ENCODE measurements around the gene ITSN1. TPM values are rescaled to one million over a fixed set of nuclear protein-coding genes. Genes with fewer than 3 reads are reported as not detected.
A peak's percentile ranks its signal among the peaks of the same experiment; 100 is the strongest.

Gene ITSN1
- total RNA-seq, 1 experiment from 2014 or later: 88.5 TPM

DNA sequence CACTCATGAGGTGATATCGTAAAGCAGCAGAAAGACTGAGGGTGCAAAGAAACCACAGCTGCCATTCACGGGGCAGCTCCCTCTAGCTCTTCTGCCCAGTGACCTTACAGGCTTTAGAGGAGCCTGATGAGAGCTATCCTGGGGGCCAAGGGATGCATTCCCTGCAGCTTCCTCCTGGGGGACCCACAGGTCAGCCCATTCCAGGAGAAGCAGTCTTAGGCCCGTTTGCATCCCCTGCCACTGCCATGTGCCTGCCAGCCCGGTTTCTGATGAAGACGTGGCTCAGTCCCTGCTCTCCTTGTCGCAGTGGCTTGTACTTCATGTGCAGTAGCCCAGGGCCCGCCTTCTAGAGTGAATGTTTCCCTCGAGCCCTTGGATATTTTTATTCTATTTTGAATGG lies 250.6 kb downstream of the ITSN1 start:
- Mint-ChIP-seq H3K9me3 (ENCODE audit: unreplicated experiment) (no peaks in the 10 kb centered on the region), H3K36me3 (ENCODE audit: insufficient read depth, unreplicated experiment) (peaks cover 9% of the 10 kb centered on the region), H3K4me3 (ENCODE audit: unreplicated experiment) (no peak overlapping the region), H3K4me1 (ENCODE audit: low read depth, unreplicated experiment) (peaks cover 11% of the 10 kb centered on the region), H3K27ac (ENCODE audit: unreplicated experiment) (no peak overlapping the region), H3K27me3 (ENCODE audit: insufficient read depth, unreplicated experiment) (no peaks in the 10 kb centered on the region)
- no peaks in the 10 kb centered on the region for H3K36me3 ChIP-seq (ENCODE audit: control insufficient read depth, insufficient read depth, low read length)
- no peak for TF ChIP-seq CTCF (IDR thresholded peaks at IDR 0.05; ENCODE audit: insufficient read depth in 1 of 2, low read depth in 1 of 2, low read length in 1 of 2, severe bottlenecking in 1 of 2, unreplicated experiment in 1 of 2)
- H3K9me3 ChIP-seq: no peaks in the 10 kb centered on the region
- no TSS peak for BruUV-seq (replicated peaks)
- intact Hi-C loops (cut with micrococcal nuclease; ENCODE audit: unreplicated experiment): loop anchor here (5.0 kb wide), 1 partner anchor 71 kb away; no protein-coding TSS in a partner anchor
- ChIA-PET CTCF (no interaction called here), POLR2A (no interaction called here)
- peak in 1 of 2 experiments; percentile 17 for DNase-seq
- no peak overlapping the region for H3K4me3 ChIP-seq (ENCODE audit: low read depth, low read length)
- no peaks in the 10 kb centered on the region for H3K4me1 ChIP-seq
- no peaks in the 10 kb centered on the region for H3K27me3 ChIP-seq (replicated peaks; ENCODE audit: control insufficient read depth, insufficient read depth, low read length)

DNA sequence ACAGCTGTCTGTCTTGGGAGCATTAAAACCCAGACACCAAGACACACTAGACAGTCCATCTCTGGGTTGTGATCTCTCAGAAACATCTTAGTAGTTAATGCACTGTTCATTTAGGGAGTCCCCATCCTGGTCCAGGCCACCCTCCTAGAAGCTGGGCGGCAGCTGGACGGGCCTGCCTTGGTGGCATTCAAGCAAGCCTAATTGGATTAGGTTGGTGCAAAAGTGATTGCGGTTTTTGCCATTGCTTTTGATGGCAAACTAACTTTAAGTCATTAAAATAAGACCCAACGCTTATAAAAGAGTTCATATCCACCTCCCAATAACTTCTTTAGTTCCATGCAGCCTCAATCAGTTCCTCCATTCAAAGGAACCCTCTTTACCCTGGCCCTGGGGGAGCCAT lies 251.6 kb downstream of the ITSN1 start:
- Mint-ChIP-seq H3K4me1 (ENCODE audit: low read depth, unreplicated experiment) (peaks cover 11% of the 10 kb centered on the region), H3K4me3 (ENCODE audit: unreplicated experiment) (no peak overlapping the region), H3K27ac (ENCODE audit: unreplicated experiment) (no peak overlapping the region), H3K27me3 (ENCODE audit: insufficient read depth, unreplicated experiment) (no peaks in the 10 kb centered on the region), H3K36me3 (ENCODE audit: insufficient read depth, unreplicated experiment) (peaks cover 9% of the 10 kb centered on the region), H3K9me3 (ENCODE audit: unreplicated experiment) (no peaks in the 10 kb centered on the region)
- POLR2A ChIA-PET: no interaction called here
- Histone ChIP-seq H3K36me3 (ENCODE audit: control insufficient read depth, insufficient read depth, low read length) (no peaks in the 10 kb centered on the region), H3K9me3 (no peaks in the 10 kb centered on the region), H3K4me1 (no peaks in the 10 kb centered on the region), H3K4me3 (ENCODE audit: low read depth, low read length) (no peak overlapping the region), H3K27me3 (replicated peaks; ENCODE audit: control insufficient read depth, insufficient read depth, low read length) (no peaks in the 10 kb centered on the region)
- CTCF ChIA-PET: no interaction called here
- no TSS peak for BruUV-seq (replicated peaks)
- TF ChIP-seq CTCF (IDR thresholded peaks at IDR 0.05; ENCODE audit: insufficient read depth in 1 of 2, low read depth in 1 of 2, low read length in 1 of 2, severe bottlenecking in 1 of 2, unreplicated experiment in 1 of 2): no peak
- DNase-seq: no peak
- intact Hi-C loops (cut with micrococcal nuclease; ENCODE audit: unreplicated experiment): loop anchor here (2.0 to 5.0 kb wide), 2 partner anchors 72 to 289 kb away; no protein-coding TSS in a partner anchor

GRCh38 chr21:33894736-33895288 lies 252.5 kb downstream of the ITSN1 start:
- H3K27ac Mint-ChIP-seq (ENCODE audit: unreplicated experiment): peak overlapping the region; percentile 58
- ChIA-PET POLR2A (no interaction called here), CTCF (interaction anchor here (0.6 to 0.9 kb wide), 6 partner anchors 66 to 439 kb away, joined by 3 to 6 read pairs (median 3); no protein-coding TSS in a partner anchor)
- no peak overlapping the region for H3K4me3 ChIP-seq (ENCODE audit: low read depth, low read length)
- H3K4me3 Mint-ChIP-seq (ENCODE audit: unreplicated experiment): peak overlapping the region; percentile 58
- BruUV-seq (replicated peaks): no TSS peak
- DNase-seq: peak; percentile 83 to 87
- H3K9me3 ChIP-seq: no peaks in the 10 kb centered on the region
- no peaks in the 10 kb centered on the region for H3K27me3 Mint-ChIP-seq (ENCODE audit: insufficient read depth, unreplicated experiment)
- peaks cover 11% of the 10 kb centered on the region for H3K4me1 Mint-ChIP-seq (ENCODE audit: low read depth, unreplicated experiment)
- no peaks in the 10 kb centered on the region for H3K4me1 ChIP-seq
- TF ChIP-seq CTCF (IDR thresholded peaks at IDR 0.05; ENCODE audit: insufficient read depth in 1 of 2, low read depth in 1 of 2, low read length in 1 of 2, severe bottlenecking in 1 of 2, unreplicated experiment in 1 of 2): peak; percentile 54 to 84
- H3K9me3 Mint-ChIP-seq (ENCODE audit: unreplicated experiment): no peaks in the 10 kb centered on the region
- H3K36me3 ChIP-seq (ENCODE audit: control insufficient read depth, insufficient read depth, low read length): no peaks in the 10 kb centered on the region
- H3K36me3 Mint-ChIP-seq (ENCODE audit: insufficient read depth, unreplicated experiment): peaks cover 9% of the 10 kb centered on the region
- no peaks in the 10 kb centered on the region for H3K27me3 ChIP-seq (replicated peaks; ENCODE audit: control insufficient read depth, insufficient read depth, low read length)
- intact Hi-C loops (cut with micrococcal nuclease; ENCODE audit: unreplicated experiment): loop anchor here (2.0 to 5.0 kb wide), 2 partner anchors 73 to 290 kb away; no protein-coding TSS in a partner anchor

All from Caco-2 (cell line).